GM23338 (cell line): ENCODE measurements around the gene MCMBP. TPM values are rescaled to one million over a fixed set of nuclear protein-coding genes. Genes with fewer than 3 reads are reported as not detected.
A peak's percentile ranks its signal among the peaks of the same experiment; 100 is the strongest.

ENCODE experiments used
- ATAC-seq: fragments of 200-7000 bp; cut with Tn5 transposase; 3 replicates; pipeline ENCODE4 v1.9.1; 2020
- DNase-seq: peaks from one replicate; pipeline ENCODE4 v3.0.0-alpha.2; 2015; ENCODE audit warnings: low spot score
- H2AFZ ChIP-seq: fragments of 200-600 bp; sonication (generic); 2 replicates; pipeline ENCODE4 v1.8.0; 2016; ENCODE audit warnings: antibody characterized with exemption, mild to moderate bottlenecking, moderate library complexity
- H3F3A ChIP-seq: fragments of 200-600 bp; sonication (generic); replicated peaks from 2 replicates; pipeline ENCODE4 v1.8.0; 2017; ENCODE audit warnings: antibody characterized with exemption, mixed run types, low read depth
- H3K27ac ChIP-seq: fragments of 200-600 bp; sonication (generic); 2 replicates; pipeline ENCODE4 v1.6.1; 2016; ENCODE audit warnings: low read depth
- H3K27me3 ChIP-seq: fragments of 200-600 bp; sonication (generic); 2 replicates; pipeline ENCODE4 v1.8.0; 2016; ENCODE audit warnings: mild to moderate bottlenecking, mixed run types, moderate library complexity; ENCODE audit not compliant: insufficient read depth
- H3K36me3 ChIP-seq: fragments of 200-600 bp; sonication (generic); 2 replicates; pipeline ENCODE4 v1.8.0; 2016; ENCODE audit warnings: mild to moderate bottlenecking; ENCODE audit not compliant: insufficient read depth
- H3K4me1 ChIP-seq: fragments of 200-600 bp; sonication (generic); 2 replicates; pipeline ENCODE4 v1.8.0; 2016; ENCODE audit warnings: mild to moderate bottlenecking, moderate library complexity; ENCODE audit not compliant: insufficient read depth
- H3K4me2 ChIP-seq: fragments of 200-600 bp; sonication (generic); 2 replicates; pipeline ENCODE4 v1.7.1; 2017; ENCODE audit warnings: mixed run types
- H3K4me3 ChIP-seq: fragments of 200-600 bp; sonication (generic); 2 replicates; pipeline ENCODE4 v1.6.1; 2016; ENCODE audit warnings: mixed run types
- H3K79me2 ChIP-seq: fragments of 200-600 bp; sonication (generic); replicated peaks from 2 replicates; pipeline ENCODE4 v1.8.0; 2017; ENCODE audit warnings: mild to moderate bottlenecking; ENCODE audit not compliant: insufficient read depth
- H3K9me2 ChIP-seq: fragments of 200-600 bp; sonication (generic); 2 replicates; pipeline ENCODE4 v1.8.0; 2017; ENCODE audit not compliant: insufficient read depth
- H4K20me1 ChIP-seq: fragments of 200-600 bp; sonication (generic); replicated peaks from 2 replicates; pipeline ENCODE4 v1.8.0; 2017; ENCODE audit warnings: mild to moderate bottlenecking; ENCODE audit not compliant: insufficient read depth
- H3K27ac Mint-ChIP-seq: 2 replicates; pipeline ENCODE4 v1.8.0; 2020; ENCODE audit warnings: inconsistent platforms, mild to moderate bottlenecking, moderate library complexity, mixed read lengths
- H3K27me3 Mint-ChIP-seq: 3 replicates; pipeline ENCODE4 v1.8.0; 2022; ENCODE audit warnings: low read depth, mild to moderate bottlenecking, moderate library complexity, mixed read lengths, inconsistent platforms; ENCODE audit not compliant: insufficient read depth, poor library complexity
- H3K36me3 Mint-ChIP-seq: 3 replicates; pipeline ENCODE4 v1.8.0; 2021; ENCODE audit warnings: low read depth, mild to moderate bottlenecking, inconsistent platforms, moderate library complexity, mixed read lengths
- H3K4me1 Mint-ChIP-seq: 3 replicates; pipeline ENCODE4 v1.8.0; 2020; ENCODE audit warnings: mild to moderate bottlenecking, inconsistent platforms, mixed read lengths
- H3K4me3 Mint-ChIP-seq: 3 replicates; pipeline ENCODE4 v1.8.0; 2021; ENCODE audit warnings: moderate library complexity, mild to moderate bottlenecking, inconsistent platforms, mixed read lengths
- H3K9me3 Mint-ChIP-seq: 3 replicates; pipeline ENCODE4 v1.8.0; 2020; ENCODE audit warnings: moderate library complexity, mild to moderate bottlenecking, inconsistent platforms, mixed read lengths
- CREB1 ChIP-seq: fragments of 250-450 bp; sonication (Bioruptor Pico); IDR thresholded peaks from 2 replicates; pipeline ENCODE4 v1.5.0; 2020; ENCODE audit warnings: low read depth, mild to moderate bottlenecking, moderate library complexity
- CTCF ChIP-seq, 2 experiments: fragments of 200-600 bp in 1 of 2; sonication (generic) in 1 of 2; conservative IDR thresholded peaks; 2 replicates each; pipeline versions ENCODE4 v1.5.1 to v1.6.1; 2016 to 2017; ENCODE audit warnings: antibody characterized with exemption in 2 of 2, low read depth in 2 of 2, mild to moderate bottlenecking in 2 of 2, moderate library complexity in 1 of 2
- EZH2 ChIP-seq: fragments of 200-600 bp; sonication (generic); IDR thresholded peaks from one replicate; pipeline ENCODE4 v1.8.0; 2017; ENCODE audit warnings: antibody characterized with exemption, mild to moderate bottlenecking, low read depth; ENCODE audit not compliant: unreplicated experiment
- EZH2phosphoT487 ChIP-seq: fragments of 200-600 bp; sonication (generic); IDR thresholded peaks from one replicate; pipeline ENCODE4 v1.8.1; 2018; ENCODE audit warnings: antibody characterized with exemption; ENCODE audit not compliant: unreplicated experiment
- JUNB ChIP-seq: IDR thresholded peaks from one replicate; pipeline ENCODE4 v1.6.1; 2016; ENCODE audit warnings: antibody characterized with exemption; ENCODE audit not compliant: unreplicated experiment
- NANOG ChIP-seq: IDR thresholded peaks from 2 replicates; pipeline ENCODE4 v1.6.1; 2016; ENCODE audit warnings: antibody characterized with exemption, borderline replicate concordance
- POLR2AphosphoS5 ChIP-seq: IDR thresholded peaks from 2 replicates; pipeline ENCODE4 v1.6.1; 2016; ENCODE audit warnings: antibody characterized with exemption, low read depth
- REST ChIP-seq: IDR thresholded peaks from one replicate; pipeline ENCODE4 v1.6.1; 2018; ENCODE audit warnings: antibody characterized with exemption; ENCODE audit not compliant: unreplicated experiment
- STAT1 ChIP-seq: IDR thresholded peaks from one replicate; pipeline ENCODE4 v1.6.1; 2016; ENCODE audit warnings: antibody characterized with exemption; ENCODE audit not compliant: unreplicated experiment
- ZNF114 ChIP-seq: fragments of 250-450 bp; sonication (Bioruptor Pico); IDR thresholded peaks from 2 replicates; pipeline ENCODE4 v1.5.0; 2020; ENCODE audit warnings: mild to moderate bottlenecking, moderate library complexity
- ZNF462 ChIP-seq: fragments of 250-450 bp; sonication (Bioruptor Pico); IDR thresholded peaks from 2 replicates; pipeline ENCODE4 v1.5.0; 2020; ENCODE audit warnings: mild to moderate bottlenecking, moderate library complexity
- polyA plus RNA-seq: library from polyadenylated mRNA; unstranded; fragments of >200 nt; fragmentation: Nextera tagmentation; extraction: Ambion mirVana; gene quantifications from 2 replicates; pipeline ENCODE4 v1.2.1, GENCODE V29; 2016
- total RNA-seq: library from RNA; depleted of rRNA; stranded (reverse); fragments of >200 nt; shearing (Covaris generic); gene quantifications from 2 replicates; pipeline ENCODE4 v1.2.3, GENCODE V29; 2014

The MCMBP gene
- total and polyA plus RNA-seq, 2 experiments from 2014 or later = 30.9 to 76.6 TPM

- Histone ChIP-seq H3K79me2 (no peaks in the 10 kb centered on the region), H3K9me2 (no peaks in the 10 kb centered on the region), H3K4me3 (no peak overlapping the region), H2AFZ (no peak overlapping the region), H4K20me1 (no peaks in the 10 kb centered on the region; the same call in 1 of the 2 replicates), H3K4me2 (no peak overlapping the region), H3F3A (0 out of 2 replicates have a peak, but pooled peaks cover 4% of the 10 kb centered on the region), H3K27ac (no peak overlapping the region), H3K36me3 (peaks cover 52% of the 10 kb centered on the region), H3K27me3 (no peaks in the 10 kb centered on the region), H3K4me1 (no peaks in the 10 kb centered on the region)
- Mint-ChIP-seq H3K27me3 (no peaks in the 10 kb centered on the region), H3K4me1 (no peaks in the 10 kb centered on the region; the same call in 2 of the 3 replicates), H3K27ac (no peak overlapping the region; the same call in 1 of the 2 replicates), H3K9me3 (no peaks in the 10 kb centered on the region), H3K4me3 (no peak overlapping the region), H3K36me3 (peaks cover 87% of the 10 kb centered on the region)
- TF ChIP-seq REST (no peak), STAT1 (no peak), ZNF114 (CRISPR knock-in tag) (no peak)
- no peak for ATAC-seq
- no peak for DNase-seq
Measured at GRCh38 chr10:119830851-119831250, 41.8 kb downstream of the MCMBP start.

GRCh38 chr10:119829429-119829828, 43.2 kb downstream of the MCMBP start:
- no peak overlapping the region for H3K4me3 Mint-ChIP-seq
- TF ChIP-seq CREB1 (CRISPR knock-in tag) (no peak), EZH2 (no peak), STAT1 (no peak), ZNF462 (CRISPR knock-in tag) (no peak), JUNB (no peak), EZH2phosphoT487 (no peak), ZNF114 (CRISPR knock-in tag) (no peak), NANOG (no peak), CTCF (conservative IDR thresholded peaks at IDR 0.05; ENCODE audit: low read depth in 2 of 2) (no peak), POLR2AphosphoS5 (no peak)

More at GRCh38 chr10:119829429-119829828, 43.2 kb downstream of the MCMBP start:
- Mint-ChIP-seq H3K27ac (peak overlapping the region; percentile 25), H3K36me3 (peaks cover 82% of the 10 kb centered on the region), H3K4me1 (no peaks in the 10 kb centered on the region; the same call in 2 of the 3 replicates), H3K9me3 (no peaks in the 10 kb centered on the region), H3K27me3 (no peaks in the 10 kb centered on the region)
- H3F3A ChIP-seq = 0 out of 2 replicates have a peak, but pooled peaks cover 4% of the 10 kb centered on the region
- no peaks in the 10 kb centered on the region for H3K79me2 ChIP-seq
- peaks cover 52% of the 10 kb centered on the region for H3K36me3 ChIP-seq
- peak; percentile 73 for ATAC-seq
- no peak overlapping the region for H2AFZ ChIP-seq
- no peaks in the 10 kb centered on the region for H3K9me2 ChIP-seq
- no peaks in the 10 kb centered on the region; the same call in 1 of the 2 replicates for H4K20me1 ChIP-seq
- H3K4me3 ChIP-seq = no peak overlapping the region
- H3K4me2 ChIP-seq = no peak overlapping the region
- no peaks in the 10 kb centered on the region for H3K27me3 ChIP-seq
- H3K27ac ChIP-seq = no peak overlapping the region
- H3K4me1 ChIP-seq = no peaks in the 10 kb centered on the region
- peak; percentile 10 for DNase-seq
